ENCODE measurements around the gene PDE3A.

PDE3A gene

GRCh38 chr12:20442322-20442721, 74.0 kb downstream of the PDE3A start:
- Histone ChIP-seq H3K4me3 (ENCODE audit: severe bottlenecking) (no peak overlapping the region), H3K27ac (ENCODE audit: poor library complexity, severe bottlenecking) (no peak overlapping the region), H3K36me3 (ENCODE audit: low read depth) (no peaks in the 10 kb centered on the region), H3K27me3 (ENCODE audit: insufficient read depth, poor library complexity, severe bottlenecking) (no peaks in the 10 kb centered on the region), H3K4me1 (ENCODE audit: insufficient read depth, poor library complexity, severe bottlenecking) (no peaks in the 10 kb centered on the region), H3K9me3 (ENCODE audit: severe bottlenecking) (no peaks in the 10 kb centered on the region)
- no peak for TF ChIP-seq CTCF (IDR thresholded peaks at IDR 0.05; ENCODE audit: poor library complexity, severe bottlenecking)
- ATAC-seq (ENCODE audit: low read depth) (no peak), DNase-seq (ENCODE audit: low spot score) (no peak)

GRCh38 chr12:20443255-20443654, 74.9 kb downstream of the PDE3A start:
- H3K4me3 ChIP-seq (ENCODE audit: severe bottlenecking) = no peak overlapping the region
- H3K27ac ChIP-seq (ENCODE audit: poor library complexity, severe bottlenecking) = no peak overlapping the region
- TF ChIP-seq CTCF (IDR thresholded peaks at IDR 0.05; ENCODE audit: poor library complexity, severe bottlenecking) = no peak
- no peaks in the 10 kb centered on the region for H3K9me3 ChIP-seq (ENCODE audit: severe bottlenecking)
- no peak for DNase-seq (ENCODE audit: low spot score)
- no peaks in the 10 kb centered on the region for H3K36me3 ChIP-seq (ENCODE audit: low read depth)
- no peaks in the 10 kb centered on the region for H3K4me1 ChIP-seq (ENCODE audit: insufficient read depth, poor library complexity, severe bottlenecking)
- ATAC-seq (ENCODE audit: low read depth) = no peak
- no peaks in the 10 kb centered on the region for H3K27me3 ChIP-seq (ENCODE audit: insufficient read depth, poor library complexity, severe bottlenecking)

GRCh38 chr12:20443792-20444191, 75.5 kb downstream of the PDE3A start:
- no peak overlapping the region for H3K27ac ChIP-seq (ENCODE audit: poor library complexity, severe bottlenecking)
- DNase-seq (ENCODE audit: low spot score) (no peak), ATAC-seq (ENCODE audit: low read depth) (no peak)
- no peaks in the 10 kb centered on the region for H3K27me3 ChIP-seq (ENCODE audit: insufficient read depth, poor library complexity, severe bottlenecking)
- H3K4me1 ChIP-seq (ENCODE audit: insufficient read depth, poor library complexity, severe bottlenecking) = no peaks in the 10 kb centered on the region
- H3K4me3 ChIP-seq (ENCODE audit: severe bottlenecking) = no peak overlapping the region
- H3K9me3 ChIP-seq (ENCODE audit: severe bottlenecking) = no peaks in the 10 kb centered on the region
- no peak for TF ChIP-seq CTCF (IDR thresholded peaks at IDR 0.05; ENCODE audit: poor library complexity, severe bottlenecking)
- H3K36me3 ChIP-seq (ENCODE audit: low read depth) = no peaks in the 10 kb centered on the region

GRCh38 chr12:20444595-20445170, 76.3 kb downstream of the PDE3A start:
- no peak for ATAC-seq (ENCODE audit: low read depth)
- Histone ChIP-seq H3K9me3 (ENCODE audit: severe bottlenecking) (no peaks in the 10 kb centered on the region), H3K4me1 (ENCODE audit: insufficient read depth, poor library complexity, severe bottlenecking) (no peaks in the 10 kb centered on the region)

More at GRCh38 chr12:20444595-20445170, 76.3 kb downstream of the PDE3A start:
- TF ChIP-seq CTCF (IDR thresholded peaks at IDR 0.05; ENCODE audit: poor library complexity, severe bottlenecking) = no peak
- no peak for DNase-seq (ENCODE audit: low spot score)
- Histone ChIP-seq H3K36me3 (ENCODE audit: low read depth) (no peaks in the 10 kb centered on the region), H3K27ac (ENCODE audit: poor library complexity, severe bottlenecking) (no peak overlapping the region), H3K4me3 (ENCODE audit: severe bottlenecking) (no peak overlapping the region), H3K27me3 (ENCODE audit: insufficient read depth, poor library complexity, severe bottlenecking) (no peaks in the 10 kb centered on the region)
